K562 (cell line): ENCODE results near the gene MICAL1. TPM values are rescaled to one million over a fixed set of nuclear protein-coding genes. Genes with fewer than 3 reads are reported as not detected.

Source experiments
- E2F4 ChIP-seq: sonication (generic); formaldehyde crosslinking; IDR thresholded peaks from 2 replicates; pipeline ENCODE4 v1.8.0; 2022; ENCODE audit warnings: mild to moderate bottlenecking, low read depth, missing genetic modification reagents
- ELF1 ChIP-seq: fragments of 200-800 bp; sonication (Bioruptor generic); IDR thresholded peaks from 2 replicates; pipeline ENCODE4 v1.6.1; 2016; ENCODE audit warnings: missing genetic modification characterization, missing compliant biosample characterization
- EZH2 ChIP-seq: IDR thresholded peaks from 2 replicates; pipeline ENCODE4 v1.6.1; 2012; ENCODE audit warnings: low read depth, mild to moderate bottlenecking, inconsistent platforms, low read length, borderline replicate concordance
- FOXK1 ChIP-seq: sonication (generic); formaldehyde crosslinking; IDR thresholded peaks from 2 replicates; pipeline ENCODE4 v1.8.0; 2022; ENCODE audit warnings: missing genetic modification reagents, mild to moderate bottlenecking, borderline replicate concordance
- GTF2F1 ChIP-seq: IDR thresholded peaks from 2 replicates; pipeline ENCODE4 v1.6.1; 2011; ENCODE audit warnings: low read depth, low read length, improper control_type of control experiment
- IRF9 ChIP-seq: fragments of 450-650 bp; IDR thresholded peaks from 2 replicates; pipeline ENCODE4 v1.6.1; 2016; ENCODE audit warnings: missing biosample characterization, missing genetic modification characterization
- NRF1 ChIP-seq, 2 experiments: fragments of 450-650 bp; IDR thresholded peaks in 1 of 2; conservative IDR thresholded peaks in 1 of 2; 2 replicates each; pipeline ENCODE4 v1.6.1; 2014; ENCODE audit warnings: mild to moderate bottlenecking in 2 of 2
- PKNOX1 ChIP-seq: fragments of 450-650 bp; IDR thresholded peaks from 2 replicates; pipeline ENCODE4 v1.6.1; 2016
- PRPF4 ChIP-seq: fragments of 200-400 bp; formaldehyde crosslinking; IDR thresholded peaks from one replicate; pipeline ENCODE4 v1.6.1; 2017; ENCODE audit warnings: low read length, low read depth, mild to moderate bottlenecking; ENCODE audit not compliant: insufficient read depth, poor library complexity, severe bottlenecking
- STAT5A ChIP-seq: IDR thresholded peaks from 2 replicates; pipeline ENCODE4 v1.6.1; 2012; ENCODE audit warnings: low read length, inconsistent platforms, borderline replicate concordance
- TCF3 ChIP-seq: sonication (generic); formaldehyde crosslinking; IDR thresholded peaks from 2 replicates; pipeline ENCODE4 v1.4.0; 2020; ENCODE audit warnings: mild to moderate bottlenecking, missing genetic modification reagents
- TSHZ1 ChIP-seq: fragments of 250-450 bp; sonication (Bioruptor Pico); IDR thresholded peaks from 2 replicates; pipeline ENCODE4 v1.4.0; 2020; ENCODE audit warnings: mild to moderate bottlenecking, moderate library complexity
- ZBTB34 ChIP-seq: fragments of 250-450 bp; sonication (Bioruptor Pico); IDR thresholded peaks from 2 replicates; pipeline ENCODE4 v1.8.0; 2021; ENCODE audit warnings: mild to moderate bottlenecking, moderate library complexity
- ZNF431 ChIP-seq: sonication (generic); formaldehyde crosslinking; IDR thresholded peaks from 2 replicates; pipeline ENCODE4 v1.8.0; 2022; ENCODE audit warnings: mild to moderate bottlenecking, missing genetic modification reagents
- polyA plus RNA-seq, 8 experiments: library from polyadenylated mRNA; depleted of rRNA in 4 of 8; stranded (reverse) in 5 of 8; unstranded in 3 of 8; fragments of >200 nt; fragmentation: Nextera tagmentation in 2 of 8; fragmentation: Illumina TruSeq in 1 of 8; extraction: Ambion mirVana in 2 of 8; extraction: Trizol in 1 of 8; gene quantifications; 2 replicates each; pipeline versions ENCODE4 v1.2.1 to v1.2.3, GENCODE V29; 2011 to 2014; ENCODE audit warnings: inconsistent platforms in 1 of 8, missing spikeins in 1 of 8
- total RNA-seq, 7 experiments: library from RNA; depleted of rRNA in 6 of 7; stranded (reverse); fragments of >200 nt in 6 of 7; fragmentation: Illumina TruSeq in 2 of 7; extraction: Trizol in 2 of 7; gene quantifications; 2 replicates each; pipeline versions ENCODE4 v1.2.1 to v1.2.3, GENCODE V29; 2011 to 2021; ENCODE audit warnings: low replicate concordance in 1 of 7

Gene MICAL1
- total and polyA plus RNA-seq, 9 of the 15 experiments (the other 6 are each of a cell fraction or from before 2014, with no cell fraction given), result 0.07 to 15.2 (median 7.0) TPM

- TF ChIP-seq ZNF431 (CRISPR knock-in tag) (0 out of 2 replicates have a peak, but pooled peaks have one; percentile 35), TSHZ1 (no peak), TCF3 (CRISPR knock-in tag) (no peak), EZH2 (no peak), ZBTB34 (CRISPR knock-in tag) (no peak), E2F4 (CRISPR knock-in tag) (0 out of 2 replicates have a peak, but pooled peaks have one; percentile 60), PRPF4 (no peak), ELF1 (tag) (peak; percentile 53; the same call in 1 of the 2 replicates), STAT5A (no peak), FOXK1 (peak; percentile 62; the same call in 1 of the 2 replicates), IRF9 (tag) (no peak), NRF1 (conservative IDR thresholded peaks at IDR 0.05 in 1 of 2, IDR thresholded peaks at IDR 0.05 in 1 of 2) (peak in 1 of 2 experiments; percentile 2; a peak in 2 of 4 replicates), GTF2F1 (no peak), PKNOX1 (no peak)
Measured at GRCh38 chr6:109441069-109441816, 14.3 kb downstream of the MICAL1 start (continued).
